Natural killer cell (primary cell): ENCODE measurements around the gene SLC2A1. TPM values are rescaled to one million over a fixed set of nuclear protein-coding genes. Genes with fewer than 3 reads are reported as not detected.

ENCODE experiments used
- ATAC-seq, 3 donors: fragments of 150-1000 bp in 2 of 3; fragments of 200-7000 bp in 1 of 3; cut with Tn5 transposase; 1 replicate in 1 of 3; 2 replicates in 2 of 3; pipeline ENCODE4 v1.10.0; 2021; ENCODE audit warnings: mild to moderate bottlenecking in 2 of 3, moderate library complexity in 2 of 3
- DNase-seq, 2 donors: peaks; one replicate each; pipeline versions ENCODE4 v3.0.0 to v3.0.0-alpha.2; 2013 to 2021; ENCODE audit warnings: mixed read lengths in 1 of 2
- H3K27ac ChIP-seq: one replicate; pipeline ENCODE4 v1.5.1; 2013; ENCODE audit warnings: mild to moderate bottlenecking, low read length
- H3K27me3 ChIP-seq: one replicate; pipeline ENCODE4 v1.6.1; 2013; ENCODE audit warnings: low read length; ENCODE audit not compliant: control insufficient read depth, insufficient read depth
- H3K36me3 ChIP-seq: one replicate; pipeline ENCODE4 v1.6.1; 2013; ENCODE audit warnings: low read length; ENCODE audit not compliant: control insufficient read depth, insufficient read depth
- H3K4me1 ChIP-seq: one replicate; pipeline ENCODE4 v1.6.1; 2013; ENCODE audit warnings: low read length; ENCODE audit not compliant: control insufficient read depth, insufficient read depth
- H3K4me3 ChIP-seq: one replicate; pipeline ENCODE4 v1.5.1; 2013; ENCODE audit warnings: low read length
- H3K9me3 ChIP-seq: one replicate; pipeline ENCODE4 v1.6.1; 2013; ENCODE audit warnings: low read length; ENCODE audit not compliant: control insufficient read depth, insufficient read depth
- H3K27ac Mint-ChIP-seq, 2 donors: one replicate each; pipeline ENCODE4 v1.8.0; 2022; ENCODE audit warnings: mild to moderate bottlenecking in 2 of 2, mixed read lengths in 2 of 2, moderate library complexity in 1 of 2
- H3K27me3 Mint-ChIP-seq, 2 donors: one replicate each; pipeline ENCODE4 v1.8.0; 2022; ENCODE audit warnings: low read depth in 2 of 2, mixed read lengths in 2 of 2
- H3K36me3 Mint-ChIP-seq: one replicate; pipeline ENCODE4 v1.8.0; 2022; ENCODE audit warnings: mixed read lengths
- H3K4me1 Mint-ChIP-seq, 2 donors: one replicate each; pipeline ENCODE4 v1.8.0; 2022; ENCODE audit warnings: mixed read lengths in 2 of 2
- H3K4me3 Mint-ChIP-seq: one replicate; pipeline ENCODE4 v1.8.0; 2022; ENCODE audit warnings: mild to moderate bottlenecking, moderate library complexity, mixed read lengths
- H3K9me3 Mint-ChIP-seq, 2 donors: one replicate each; pipeline ENCODE4 v1.8.0; 2022; ENCODE audit warnings: mixed read lengths in 2 of 2
- CTCF ChIP-seq: fragments of 200-600 bp; IDR thresholded peaks from one replicate; pipeline ENCODE4 v1.8.0; 2022; ENCODE audit warnings: antibody characterized with exemption
- WGBS: methylation state at CpG from one replicate; pipeline ENCODE4 v1.1.7; 2013; ENCODE audit warnings: missing lambda C conversion rate; ENCODE audit not compliant: insufficient coverage; 5-methylcytosine and 5-hydroxymethylcytosine counted together
- intact Hi-C: fragments of 100-400 bp; cut with micrococcal nuclease; formaldehyde crosslinking; loops from one replicate; pipeline ENCODE4 v1.14.2; 2022
- total RNA-seq, 4 donors: library from RNA; stranded (reverse); fragments of 120-200 nt in 1 of 4; gene quantifications; one replicate each; pipeline versions ENCODE4 v1.2.3 to v1.2.4, GENCODE V29; 2013 to 2022

The SLC2A1 gene
- total RNA-seq, 3 donors from 2014 or later (not counting 1 experiment from before 2014, with no cell fraction given) = 94.7 to 143 (median 95.1) TPM

- Mint-ChIP-seq H3K4me1 (no peaks in the 10 kb centered on the region), H3K27ac (no peak overlapping the region)
- 89% methylated on average over 8 of the region's 9 CpGs for WGBS
Measured at GRCh38 chr1:43004587-43005459, 46.2 kb upstream of the SLC2A1 start.

GRCh38 chr1:43002766-43003165, 44.1 kb upstream of the SLC2A1 start:
- 81% methylated on average over 1 of the region's 1 CpG for WGBS
- no peaks in the 10 kb centered on the region for H3K36me3 ChIP-seq
- ATAC-seq = no peak
- H3K27me3 ChIP-seq = no peaks in the 10 kb centered on the region
- Mint-ChIP-seq H3K27me3 (no peaks in the 10 kb centered on the region), H3K36me3 (no peaks in the 10 kb centered on the region), H3K4me1 (no peaks in the 10 kb centered on the region), H3K4me3 (no peak overlapping the region), H3K9me3 (no peaks in the 10 kb centered on the region), H3K27ac (no peak overlapping the region)
- no peak for TF ChIP-seq CTCF
- H3K4me1 ChIP-seq = no peaks in the 10 kb centered on the region
- no peak for DNase-seq
- no peak overlapping the region for H3K4me3 ChIP-seq
- intact Hi-C loops = loop anchor here (10.0 kb wide), 1 partner anchor 52 kb away; no protein-coding TSS in a partner anchor
- H3K27ac ChIP-seq = no peak overlapping the region
- no peaks in the 10 kb centered on the region for H3K9me3 ChIP-seq

More at GRCh38 chr1:43004587-43005459, 46.2 kb upstream of the SLC2A1 start:
- Histone ChIP-seq H3K4me1 (no peaks in the 10 kb centered on the region), H3K27ac (no peak overlapping the region), H3K27me3 (no peaks in the 10 kb centered on the region), H3K36me3 (no peaks in the 10 kb centered on the region), H3K9me3 (no peaks in the 10 kb centered on the region), H3K4me3 (no peak overlapping the region)
- H3K9me3 Mint-ChIP-seq = no peaks in the 10 kb centered on the region
- no peak overlapping the region for H3K4me3 Mint-ChIP-seq
- no peaks in the 10 kb centered on the region for H3K36me3 Mint-ChIP-seq
- no peak for DNase-seq
- no peak for TF ChIP-seq CTCF
- H3K27me3 Mint-ChIP-seq = peaks cover 0 to 4% of the 10 kb centered on the region in 2 donors
- no peak for ATAC-seq
- intact Hi-C loops = loop anchor here (10.0 kb wide), 1 partner anchor 50 kb away; no protein-coding TSS in a partner anchor

- Histone ChIP-seq H3K27me3 (no peaks in the 10 kb centered on the region), H3K4me3 (no peak overlapping the region), H3K27ac (no peak overlapping the region), H3K4me1 (no peaks in the 10 kb centered on the region), H3K36me3 (no peaks in the 10 kb centered on the region), H3K9me3 (no peaks in the 10 kb centered on the region)
- H3K4me1 Mint-ChIP-seq = no peaks in the 10 kb centered on the region
- H3K27me3 Mint-ChIP-seq = no peaks in the 10 kb centered on the region
- intact Hi-C loops = loop anchor here (10.0 kb wide), 1 partner anchor 53 kb away; no protein-coding TSS in a partner anchor
- WGBS = 75% methylated on average over 4 of the region's 4 CpGs
- no peaks in the 10 kb centered on the region for H3K36me3 Mint-ChIP-seq
- DNase-seq (no peak), ATAC-seq (no peak)
- no peaks in the 10 kb centered on the region for H3K9me3 Mint-ChIP-seq
- no peak for TF ChIP-seq CTCF
- no peak overlapping the region for H3K4me3 Mint-ChIP-seq
- no peak overlapping the region for H3K27ac Mint-ChIP-seq
Measured at GRCh38 chr1:43002116-43002515, 43.4 kb upstream of the SLC2A1 start.
